ENCODE measurements around the gene WDR33.
A peak's percentile ranks its signal among the peaks of the same experiment; 100 is the strongest.
"Not testable (repeated sequence)": the region's sequence is repeated elsewhere in the genome, so short reads cannot be mapped to it uniquely, and the experiment has no call there.

WDR33 gene

GRCh38 chr2:127810619-127811396 lies at the start of gene WDR33:
Gene WDR33 (minus strand): TSS chr2:127811171. CDS start chr2:127770981, 40,190 bp downstream.
- DNase-seq = peak; percentile 95

GRCh38 chr2:127860130-127860529 lies 49.2 kb upstream of the WDR33 start:
- DNase-seq = no peak

- DNase-seq = peak; percentile 77
These were observed 48.7 kb upstream of the WDR33 start for GRCh38 chr2:127859712-127860085.

DNA sequence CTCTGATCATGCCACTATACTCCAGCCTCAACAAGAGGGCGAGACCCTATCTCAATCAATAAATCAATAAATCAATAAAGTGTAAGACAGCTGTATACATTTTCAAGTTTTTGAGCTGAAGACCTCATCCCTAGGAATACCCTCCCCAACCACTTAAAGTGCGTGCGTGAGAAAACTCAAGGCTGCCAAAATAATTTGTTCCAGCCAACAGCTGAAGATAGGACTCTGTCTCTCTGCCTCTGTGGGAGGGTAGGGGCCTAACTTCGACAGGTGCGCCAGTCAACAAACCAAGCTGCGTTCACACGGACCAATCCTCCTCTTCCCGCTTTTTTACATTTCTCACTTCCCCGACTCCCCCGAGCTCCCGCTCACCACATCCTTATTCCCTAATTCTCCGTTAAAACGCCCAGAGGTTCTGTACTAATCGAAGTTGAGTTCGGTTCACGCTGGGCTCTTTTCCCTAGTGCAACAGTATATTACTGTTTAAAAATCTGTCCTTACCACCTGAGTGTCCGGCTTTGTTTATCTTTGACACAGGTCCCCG lies 46.4 kb upstream of the WDR33 start:
- peak; percentile 17 for DNase-seq

DNA sequence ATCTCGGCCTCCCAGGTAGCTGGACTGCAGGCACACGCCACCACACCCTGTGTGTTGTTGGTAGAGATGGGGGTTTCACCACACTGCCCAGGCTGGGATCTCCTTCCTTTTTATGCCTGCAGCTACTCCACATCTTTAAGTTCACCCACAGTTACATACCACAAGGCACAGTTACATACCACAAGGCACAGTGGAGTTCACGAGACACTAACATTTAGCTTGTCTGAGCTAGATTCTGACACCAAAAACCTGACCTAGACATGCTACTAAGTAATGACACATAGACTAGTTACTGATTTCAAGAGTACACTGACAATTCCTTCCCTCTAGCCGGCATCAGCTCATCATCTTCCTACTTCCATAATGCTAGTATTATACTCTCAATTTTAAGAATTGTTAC lies 42.7 kb upstream of the WDR33 start:
- no peak for DNase-seq

DNA sequence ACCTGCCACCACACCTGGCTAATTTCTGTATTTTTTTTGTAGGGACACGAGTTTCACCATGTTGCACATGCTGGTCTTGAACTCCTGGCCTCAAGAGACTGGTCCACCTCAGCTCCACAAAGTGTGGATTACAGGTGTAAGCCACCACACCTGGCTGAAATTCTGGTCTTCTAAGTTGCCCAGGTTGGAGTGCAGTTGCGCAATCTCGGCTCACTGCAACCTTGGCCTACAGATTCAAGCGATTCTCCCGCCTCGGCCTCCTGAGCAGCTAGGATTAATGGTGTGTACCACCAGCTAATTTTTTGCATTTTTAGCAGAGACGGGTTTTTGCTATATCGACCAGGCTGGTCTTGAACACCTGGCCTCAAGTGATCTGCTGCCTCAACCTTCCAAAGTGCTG lies 41.4 kb upstream of the WDR33 start:
- DNase-seq = no peak

- DNase-seq = no peak
These were observed 37.0 kb upstream of the WDR33 start for GRCh38 chr2:127847931-127848330.

DNA sequence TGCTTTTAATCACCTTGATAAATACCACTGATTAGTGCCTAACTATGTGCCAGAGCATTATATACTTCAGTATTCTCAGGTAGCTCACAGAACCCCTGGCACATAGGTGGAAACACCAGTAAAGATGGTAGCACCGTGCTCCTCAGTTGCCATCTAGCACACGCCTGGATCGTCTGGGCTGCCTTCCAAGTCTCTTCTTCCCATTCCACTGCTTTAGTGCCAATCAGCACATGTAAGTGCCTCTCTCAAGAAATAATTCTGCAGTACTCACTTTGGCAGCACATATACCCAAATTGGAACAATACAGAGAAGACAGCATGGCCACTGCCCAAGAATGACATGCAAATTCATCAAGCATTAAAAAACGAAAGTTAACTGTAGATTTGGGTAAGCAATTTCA lies 34.0 kb upstream of the WDR33 start:
- no peak for DNase-seq

DNA sequence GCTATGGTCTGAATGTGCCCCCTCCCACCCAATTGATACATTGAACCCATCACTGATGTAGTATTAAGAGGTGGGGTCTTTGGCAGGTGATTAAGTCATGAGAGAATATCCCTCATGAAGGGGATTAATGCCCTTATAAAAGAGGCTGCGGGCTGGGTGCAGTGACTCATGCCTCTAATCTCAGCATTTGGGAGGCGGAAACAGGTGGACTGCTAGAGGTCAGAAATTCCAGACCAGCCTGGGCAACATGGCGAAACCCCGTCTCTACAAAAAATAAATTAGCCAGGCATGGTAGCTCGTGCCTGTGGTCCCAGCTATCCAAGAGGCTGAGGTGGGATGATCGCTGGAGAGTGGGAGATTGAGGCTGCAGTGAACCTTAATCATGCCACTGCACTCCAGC lies 32.7 kb upstream of the WDR33 start:
- DNase-seq = no peak

DNA sequence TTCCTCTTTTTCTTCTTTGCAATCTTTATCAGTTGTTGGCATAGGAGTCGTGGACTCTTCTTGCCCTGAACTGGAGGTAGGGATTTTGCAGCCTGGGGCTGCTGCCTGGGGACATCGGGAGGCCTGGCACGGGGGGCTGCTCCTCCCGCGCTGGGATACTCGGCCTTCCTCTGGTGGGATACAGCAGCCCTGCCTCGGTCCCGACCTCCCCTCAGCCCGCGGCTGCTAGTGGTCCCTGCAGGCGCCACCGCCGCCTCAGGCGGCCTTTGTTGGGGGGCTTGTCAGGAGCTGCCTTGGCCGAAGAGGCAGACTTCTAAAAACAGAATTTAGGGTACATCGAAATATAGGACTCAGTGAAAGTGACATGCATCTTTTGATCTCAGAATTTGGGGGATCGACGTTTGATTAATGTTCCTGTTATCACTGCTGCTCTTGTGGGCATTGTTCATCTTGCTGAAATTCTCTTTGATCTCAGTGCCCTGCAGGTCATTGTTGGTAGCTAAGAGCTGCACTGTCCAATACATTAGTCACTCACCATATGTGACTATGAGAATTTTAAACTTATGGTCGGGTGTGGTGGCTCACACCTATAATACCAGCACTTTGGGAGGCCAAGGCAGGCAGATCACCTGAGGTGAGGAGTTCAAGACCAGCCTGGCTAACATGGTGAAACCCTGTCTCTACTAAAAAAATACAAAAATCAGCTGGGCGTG lies 30.7 kb upstream of the WDR33 start:
- no peak for DNase-seq

- no peak for DNase-seq
These were observed 29.9 kb upstream of the WDR33 start for GRCh38 chr2:127840893-127841292.

- DNase-seq = no peak
These were observed 24.0 kb upstream of the WDR33 start for GRCh38 chr2:127834951-127835350.

DNA sequence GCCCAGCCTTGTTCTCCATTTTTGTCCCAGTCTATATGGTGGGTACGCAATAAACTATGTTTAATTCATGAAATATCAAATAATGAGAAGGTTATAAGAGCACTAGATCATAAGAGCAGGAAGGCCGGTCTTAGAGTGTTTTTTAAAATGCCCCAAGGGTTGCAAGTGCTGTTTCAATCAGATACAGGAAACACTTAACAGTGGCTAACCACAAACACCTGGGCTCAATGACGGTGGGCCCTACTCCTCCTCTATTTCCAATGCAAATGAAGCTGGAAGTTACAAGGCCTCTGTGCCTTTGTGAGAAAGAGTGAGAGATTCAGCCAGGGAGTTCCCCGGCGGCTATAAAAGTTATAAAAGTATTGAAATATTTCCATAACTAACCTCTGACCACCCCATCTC lies 18.9 kb upstream of the WDR33 start:
- DNase-seq = peak; percentile 76

GRCh38 chr2:127826708-127827107 lies 15.7 kb upstream of the WDR33 start:
- DNase-seq = not testable (repeated sequence)

DNA sequence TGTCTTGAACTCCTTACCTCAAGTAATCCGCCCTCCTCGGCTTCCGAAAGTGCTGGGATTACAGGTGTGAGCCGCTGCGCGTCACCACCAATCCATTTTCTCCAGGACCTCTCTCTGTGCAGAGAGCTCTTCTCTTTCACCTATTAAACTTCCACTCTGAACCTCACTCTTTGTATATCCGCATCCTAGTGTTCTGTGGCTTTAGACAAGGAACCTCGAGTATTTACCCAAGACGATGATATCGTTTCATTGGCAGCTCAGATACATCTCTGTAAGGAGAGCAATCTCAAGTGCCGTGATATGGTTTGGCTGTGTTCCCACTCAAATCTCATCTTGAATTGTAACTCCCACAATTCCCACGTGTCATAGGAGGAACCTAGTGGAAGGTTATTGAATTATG lies 15.1 kb upstream of the WDR33 start:
- DNase-seq = no peak

GRCh38 chr2:127820080-127820668 lies 9.2 kb upstream of the WDR33 start:
- DNase-seq = no peak

DNA sequence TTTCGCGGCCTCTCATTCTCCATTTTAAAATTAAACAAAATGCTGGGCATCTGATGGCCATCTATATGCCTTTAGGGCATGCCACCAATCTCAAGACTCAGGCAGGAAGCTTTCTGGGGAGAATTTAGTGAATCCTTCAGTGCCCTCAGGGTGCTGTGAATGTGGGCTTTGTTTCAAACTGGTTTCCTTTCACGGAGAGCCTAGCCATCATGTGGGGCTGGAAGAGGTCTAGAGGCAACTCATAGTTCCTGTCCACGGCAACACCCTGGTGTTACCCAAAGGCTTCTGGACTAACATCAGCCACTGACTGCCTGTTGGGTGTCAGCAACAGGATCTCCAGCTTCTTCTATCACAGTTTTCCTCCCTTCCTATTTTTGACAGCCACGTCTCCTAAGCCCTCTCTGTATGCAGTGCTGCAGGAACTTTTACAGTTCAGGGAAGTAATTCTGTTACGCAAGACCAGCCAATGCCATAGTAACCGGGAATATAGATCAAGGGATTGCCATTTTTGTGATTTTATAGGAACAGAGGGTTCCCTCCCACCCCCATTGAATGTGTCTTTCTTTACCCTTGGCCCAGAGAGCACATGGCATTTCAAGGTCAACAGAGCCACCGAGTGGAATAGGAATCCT lies 7.9 kb upstream of the WDR33 start:
- no peak for DNase-seq

- no peak for DNase-seq
These were observed 7.3 kb upstream of the WDR33 start for GRCh38 chr2:127818241-127818640.

- no peak for DNase-seq
These were observed 3.7 kb upstream of the WDR33 start for GRCh38 chr2:127814677-127815076.

GRCh38 chr2:127812441-127812840 lies 1.5 kb upstream of the WDR33 start:
- DNase-seq = not testable (repeated sequence)

GRCh38 chr2:127811397-127812321 lies 688 bp upstream of the WDR33 start:
- no peak for DNase-seq

DNA sequence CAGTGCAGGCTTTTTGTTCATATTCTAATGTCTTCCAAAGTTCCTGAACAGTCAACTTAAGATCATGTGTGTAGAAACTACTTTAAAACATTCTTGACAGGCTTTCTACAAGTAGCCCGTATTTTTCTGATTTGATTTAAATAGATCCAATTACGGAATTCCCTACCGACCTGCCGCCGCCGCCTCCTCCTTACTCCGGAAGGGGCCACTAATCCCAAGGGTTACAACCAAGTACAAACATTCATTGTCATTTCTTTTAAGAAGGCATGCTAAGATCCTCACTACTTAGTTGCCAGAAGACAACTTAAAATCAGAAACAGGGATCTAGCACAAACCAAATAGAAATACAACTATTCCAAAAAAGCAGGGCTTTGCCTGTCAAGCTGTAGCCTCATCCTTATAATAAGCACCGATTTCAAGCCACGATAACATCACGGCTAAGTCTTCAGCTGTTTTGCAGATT lies 784 bp downstream of the WDR33 start:
- no peak for DNase-seq
